22Rv1 (cell line): ENCODE data around the gene TESK2.
"Not testable (repeated sequence)": the region's sequence is repeated elsewhere in the genome, so short reads cannot be mapped to it uniquely, and the experiment has no call there.

ENCODE experiments used
- ZFX ChIP-seq: fragments of 450-650 bp; IDR thresholded peaks from 2 replicates; pipeline ENCODE4 v1.6.1; 2017; ENCODE audit warnings: antibody characterized with exemption, borderline replicate concordance
- TF ChIP-seq, protein P1 (sequence below): fragments of 450-650 bp; IDR thresholded peaks from 2 replicates; pipeline ENCODE4 v1.5.1; 2017; ENCODE audit warnings: mild to moderate bottlenecking

DNA sequence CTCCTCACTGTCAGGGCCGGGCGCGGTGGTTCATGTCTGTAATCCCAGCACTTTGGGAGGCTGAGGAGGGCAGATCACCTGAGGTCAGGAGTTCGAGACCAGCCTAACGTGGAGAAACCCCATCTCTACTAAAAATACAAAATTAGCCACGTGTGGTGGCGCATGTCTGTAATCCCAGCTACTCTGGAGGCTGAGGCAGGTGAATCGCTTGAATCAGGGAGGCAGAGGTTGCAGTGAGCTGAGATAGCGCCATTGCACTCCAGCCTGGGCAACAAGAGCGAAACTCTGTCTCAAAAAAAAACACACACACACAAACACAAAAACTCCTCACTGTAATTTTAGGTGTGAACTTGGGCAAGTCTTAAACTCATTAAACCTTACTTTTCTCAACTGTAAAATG lies 33.0 kb upstream of the TESK2 start:
- TF ChIP-seq, protein P1, sequence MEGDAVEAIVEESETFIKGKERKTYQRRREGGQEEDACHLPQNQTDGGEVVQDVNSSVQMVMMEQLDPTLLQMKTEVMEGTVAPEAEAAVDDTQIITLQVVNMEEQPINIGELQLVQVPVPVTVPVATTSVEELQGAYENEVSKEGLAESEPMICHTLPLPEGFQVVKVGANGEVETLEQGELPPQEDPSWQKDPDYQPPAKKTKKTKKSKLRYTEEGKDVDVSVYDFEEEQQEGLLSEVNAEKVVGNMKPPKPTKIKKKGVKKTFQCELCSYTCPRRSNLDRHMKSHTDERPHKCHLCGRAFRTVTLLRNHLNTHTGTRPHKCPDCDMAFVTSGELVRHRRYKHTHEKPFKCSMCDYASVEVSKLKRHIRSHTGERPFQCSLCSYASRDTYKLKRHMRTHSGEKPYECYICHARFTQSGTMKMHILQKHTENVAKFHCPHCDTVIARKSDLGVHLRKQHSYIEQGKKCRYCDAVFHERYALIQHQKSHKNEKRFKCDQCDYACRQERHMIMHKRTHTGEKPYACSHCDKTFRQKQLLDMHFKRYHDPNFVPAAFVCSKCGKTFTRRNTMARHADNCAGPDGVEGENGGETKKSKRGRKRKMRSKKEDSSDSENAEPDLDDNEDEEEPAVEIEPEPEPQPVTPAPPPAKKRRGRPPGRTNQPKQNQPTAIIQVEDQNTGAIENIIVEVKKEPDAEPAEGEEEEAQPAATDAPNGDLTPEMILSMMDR, result not testable (repeated sequence)
- TF ChIP-seq ZFX, result not testable (repeated sequence)
